Effector CD4-positive, alpha-beta T cell (primary cell): ENCODE results near the gene TMED4.
A peak's percentile ranks its signal among the peaks of the same experiment; 100 is the strongest.

ENCODE experiments used
- DNase-seq: peaks from one replicate; pipeline ENCODE4 v3.0.0-alpha.2; 2020
- total RNA-seq: gene quantifications from one replicate; lab custom pipeline; 2026; lab: John Stamatoyannopoulos, UW

Gene TMED4
- 120 reads per million, percentile 86 among the genes with 10 or more reads in this experiment for total RNA-seq

DNA sequence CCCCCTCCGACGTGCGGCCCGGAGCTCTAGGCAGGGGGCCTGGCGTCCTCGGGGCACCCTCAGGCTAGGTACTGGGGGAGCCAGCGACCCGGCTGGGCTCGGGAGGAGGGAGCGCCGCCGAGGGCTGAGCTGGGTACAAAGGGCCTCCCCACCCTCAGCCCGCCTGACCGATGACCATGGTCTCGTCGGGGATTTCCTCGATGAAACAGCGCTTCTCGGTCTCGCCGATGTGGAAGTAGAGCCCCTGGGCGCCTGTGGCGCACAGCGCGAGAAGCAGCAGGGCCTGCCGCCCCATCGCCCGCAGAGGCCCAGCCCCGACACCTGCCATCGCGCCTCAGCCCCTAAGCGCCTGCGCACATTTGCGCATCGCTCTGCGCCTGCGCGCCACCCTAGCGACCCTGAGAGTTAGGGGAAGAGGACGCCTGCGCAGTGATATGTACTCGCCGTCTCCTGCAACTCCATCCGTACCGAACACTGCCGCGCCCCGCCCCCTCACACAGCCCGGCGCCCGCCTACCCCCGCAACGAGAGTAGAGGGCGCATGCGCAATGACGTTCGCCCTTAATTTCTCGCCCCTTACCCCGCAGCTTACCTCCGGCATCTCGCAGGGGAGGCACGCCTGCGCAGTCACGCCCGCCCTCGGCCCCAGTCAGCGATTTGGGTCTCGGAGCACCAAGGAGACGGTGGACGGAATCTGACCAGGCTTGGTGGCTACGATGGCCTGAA lies at the start of gene TMED4:
TSS of gene TMED4 (minus strand) at position 353 of the 725 bp plus-strand sequence. CDS start at position 328, 25 bp downstream.
- DNase-seq, result peak; percentile 100

DNA sequence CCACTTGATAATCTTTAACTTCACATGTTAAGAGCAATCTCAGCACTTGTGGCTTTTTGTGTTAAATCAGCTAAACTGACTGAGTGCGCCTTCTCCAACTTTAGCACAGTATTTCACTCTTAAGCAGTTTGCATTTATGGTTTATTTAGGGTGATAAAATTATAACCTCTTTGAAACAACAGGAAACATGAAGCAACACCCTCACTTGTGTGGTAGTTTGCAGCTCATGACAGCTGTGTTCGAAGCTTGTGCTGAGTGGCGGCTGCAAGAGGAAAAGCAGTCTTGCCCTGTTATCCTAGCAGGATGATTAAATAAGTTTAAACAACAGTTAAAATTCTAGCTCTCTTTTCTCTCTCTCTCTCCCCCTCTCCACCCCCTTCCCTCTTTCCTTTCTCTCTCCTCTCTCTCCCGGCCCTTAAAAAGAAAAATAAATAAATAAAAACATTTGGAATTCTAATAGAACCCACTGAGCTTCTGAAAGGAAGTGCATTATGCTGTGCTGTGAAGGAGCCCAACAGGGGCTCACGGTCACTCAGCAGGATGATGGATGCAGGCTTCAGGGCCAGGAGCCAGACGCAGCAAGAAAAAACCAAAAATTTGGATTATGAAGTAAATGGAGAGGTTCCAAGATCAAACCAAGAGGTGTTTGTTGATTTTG lies 49.6 kb upstream of the TMED4 start:
- DNase-seq, result peak; percentile 41

DNA sequence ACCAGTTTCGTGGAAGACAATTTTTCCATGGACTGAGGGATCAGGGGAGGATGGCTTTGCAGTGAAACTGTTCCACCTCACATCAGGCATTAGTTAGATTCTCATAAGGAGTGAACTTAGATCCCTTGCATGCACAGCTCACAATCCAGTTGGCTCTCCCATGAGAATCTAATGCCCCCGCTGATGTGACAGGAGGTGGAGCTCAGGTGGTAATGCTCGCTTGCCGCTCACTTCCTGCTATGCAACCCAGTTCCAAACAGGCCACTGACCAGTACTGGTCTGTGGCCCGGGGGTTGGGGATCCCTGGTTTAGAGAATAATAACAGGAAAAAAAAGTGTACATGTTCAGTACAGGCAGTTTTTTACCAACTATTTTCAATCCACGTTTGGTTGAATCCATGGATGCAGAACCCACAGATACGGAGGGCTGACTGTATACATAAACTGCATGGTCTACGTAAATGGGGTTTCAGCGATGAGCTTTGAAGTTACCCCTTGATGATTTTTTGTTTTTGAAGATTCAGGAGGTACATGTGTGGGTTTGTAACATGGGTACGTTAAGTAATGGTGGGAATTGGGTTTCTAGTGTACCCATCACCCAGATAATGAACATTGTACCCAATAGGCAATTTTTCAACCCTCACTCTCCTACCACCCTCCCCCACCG lies 48.9 kb upstream of the TMED4 start:
- no peak for DNase-seq

DNA sequence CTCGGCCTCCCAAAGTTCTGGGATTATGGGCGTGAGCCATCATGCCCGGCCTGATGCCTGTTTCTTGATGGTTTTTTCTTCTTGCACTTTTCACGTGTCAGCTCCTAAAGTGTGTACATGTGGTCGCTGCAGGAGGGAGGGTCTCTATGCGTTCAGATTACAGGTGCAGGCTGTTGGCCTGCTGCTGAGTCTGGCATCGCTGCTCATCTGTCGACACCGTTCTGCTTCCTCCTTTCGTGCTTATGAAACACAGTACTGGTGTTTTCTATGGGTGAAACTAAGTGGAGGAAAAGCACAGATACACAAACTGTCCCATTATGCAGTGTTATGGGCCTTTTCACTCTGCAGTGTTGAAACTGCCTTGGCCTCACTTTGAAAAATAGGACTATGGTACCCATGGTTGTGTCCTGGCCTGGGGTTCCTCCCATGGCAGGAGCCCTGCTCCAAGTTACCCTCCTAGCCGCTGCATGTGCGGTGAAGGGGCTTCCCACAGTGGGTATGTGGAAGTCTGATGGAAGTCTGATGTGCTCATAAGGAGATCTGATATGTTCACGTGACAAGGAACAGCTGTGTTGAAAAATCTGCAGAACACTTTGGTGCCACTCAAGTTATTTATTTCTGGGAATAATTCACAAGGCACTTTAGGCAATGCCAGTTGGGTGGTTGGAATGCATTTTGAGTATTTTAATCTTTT lies 47.9 kb upstream of the TMED4 start:
- DNase-seq, result no peak

DNA sequence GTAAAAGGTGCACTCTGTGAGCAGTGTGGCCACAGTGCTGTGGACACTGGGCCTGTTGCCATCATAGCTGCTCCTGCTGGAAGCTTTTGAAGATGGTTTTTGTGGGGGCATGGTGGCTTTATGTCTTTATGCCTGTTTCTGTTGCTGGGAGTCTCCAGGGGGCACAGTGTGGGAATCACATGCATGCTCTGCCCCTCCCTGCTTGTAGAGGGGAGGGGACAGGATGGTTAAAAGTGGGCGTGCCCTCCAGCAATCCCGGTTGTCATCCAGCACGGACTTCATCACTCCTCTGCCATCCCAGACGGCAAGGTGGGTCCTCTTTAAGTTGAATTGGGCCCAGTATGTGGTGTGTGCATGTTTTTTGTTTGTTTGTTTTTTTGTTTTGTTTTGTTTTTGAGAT lies 44.6 kb upstream of the TMED4 start:
- DNase-seq, result no peak

DNA sequence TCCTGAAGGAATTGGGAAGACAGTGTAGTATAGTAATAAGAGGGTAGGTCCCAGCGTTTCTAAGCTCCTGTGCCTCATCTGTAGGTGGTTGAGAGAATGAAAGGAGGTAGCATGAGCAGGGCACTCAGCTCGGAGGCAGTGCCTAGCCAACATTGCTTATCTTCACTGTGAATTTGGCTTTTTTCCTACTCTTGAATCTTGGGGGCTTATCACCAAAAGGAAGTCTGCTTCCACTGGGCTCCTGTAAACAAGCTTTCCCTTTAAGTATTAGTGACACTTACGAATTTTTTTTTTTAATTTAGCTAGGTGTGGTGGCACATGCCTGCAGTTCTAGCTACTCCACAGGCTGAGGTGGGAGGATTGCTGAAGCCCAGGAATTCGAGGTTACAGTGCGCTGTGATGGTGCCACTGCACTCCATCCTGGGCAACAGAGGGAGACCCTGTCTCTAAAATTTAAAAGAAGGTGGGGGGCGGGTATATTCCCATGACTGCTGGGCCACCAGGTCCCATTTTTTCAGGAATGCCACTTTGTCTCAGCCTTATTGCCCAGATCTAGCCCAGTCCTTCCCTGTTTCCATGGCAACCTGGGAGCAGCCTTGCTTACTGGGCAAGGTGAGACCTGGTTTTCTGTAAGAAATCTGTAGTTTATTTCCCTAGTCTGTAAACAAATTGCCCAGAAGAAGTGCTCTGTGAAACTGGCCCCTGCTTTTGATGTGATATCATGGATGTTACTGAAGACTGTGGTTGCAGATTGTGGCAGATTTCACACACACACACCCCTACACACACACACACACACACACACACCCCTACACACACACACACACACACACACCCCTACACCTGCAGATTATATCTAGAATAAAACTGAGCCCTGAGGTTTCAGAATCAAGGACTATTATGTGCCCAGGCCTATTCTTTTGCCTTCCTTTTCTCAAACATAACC lies 43.8 kb upstream of the TMED4 start:
- no peak for DNase-seq

DNA sequence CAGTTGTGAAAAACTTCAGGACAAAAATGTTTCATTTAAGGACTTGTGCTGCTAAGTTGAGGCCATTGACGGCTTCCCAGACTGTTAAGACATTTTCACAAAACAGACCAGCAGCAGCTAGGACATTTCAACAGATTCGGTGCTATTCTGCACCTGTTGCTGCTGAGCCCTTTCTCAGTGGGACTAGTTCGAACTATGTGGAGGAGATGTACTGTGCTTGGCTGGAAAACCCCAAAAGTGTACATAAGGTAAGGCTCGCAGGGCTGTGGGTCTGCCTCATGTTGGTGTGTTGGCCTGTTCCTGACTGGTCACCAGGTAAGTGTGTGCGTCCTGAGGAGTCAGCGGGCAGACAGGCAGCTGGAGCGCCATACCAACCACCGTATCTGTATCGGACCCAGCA lies 42.3 kb upstream of the TMED4 start:
- no peak for DNase-seq

DNA sequence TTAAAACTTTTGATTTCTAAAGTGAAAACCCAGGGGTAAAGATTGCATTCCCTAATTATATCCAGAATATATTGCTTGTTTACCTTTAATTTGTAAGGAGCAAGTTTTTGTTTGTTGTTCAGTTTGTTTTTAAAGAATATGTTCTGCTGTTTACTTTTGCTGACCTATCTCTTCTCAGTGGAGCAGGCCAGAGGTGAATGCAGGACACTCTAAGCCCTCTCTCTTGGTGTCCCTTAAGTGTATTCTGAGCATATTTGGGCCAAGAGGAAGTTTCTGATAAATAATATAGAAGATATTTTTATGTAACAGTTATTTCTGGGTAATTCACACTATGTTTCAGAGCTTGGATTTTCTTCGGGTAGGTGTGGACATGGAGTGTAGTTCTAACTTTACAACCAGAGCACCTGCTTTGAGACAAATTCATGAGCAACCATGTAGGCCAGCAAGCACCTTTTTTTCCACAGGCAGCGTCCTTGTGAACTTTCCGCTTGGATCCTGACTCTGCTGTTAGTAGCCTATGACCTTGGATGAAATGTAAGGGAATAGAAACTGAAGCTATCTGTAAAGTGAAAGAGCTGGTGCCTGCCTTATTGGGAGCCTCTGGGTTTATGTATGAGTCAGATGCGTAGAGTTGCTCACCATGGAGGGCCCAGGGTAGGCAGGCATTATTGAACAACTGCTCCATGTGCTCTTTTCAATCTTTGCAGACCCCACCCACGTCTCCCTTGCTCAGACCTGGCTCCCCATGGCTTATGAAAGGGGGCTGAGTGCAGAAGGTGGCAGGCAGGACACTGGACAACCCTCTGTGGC lies 40.5 kb upstream of the TMED4 start:
- no peak for DNase-seq

DNA sequence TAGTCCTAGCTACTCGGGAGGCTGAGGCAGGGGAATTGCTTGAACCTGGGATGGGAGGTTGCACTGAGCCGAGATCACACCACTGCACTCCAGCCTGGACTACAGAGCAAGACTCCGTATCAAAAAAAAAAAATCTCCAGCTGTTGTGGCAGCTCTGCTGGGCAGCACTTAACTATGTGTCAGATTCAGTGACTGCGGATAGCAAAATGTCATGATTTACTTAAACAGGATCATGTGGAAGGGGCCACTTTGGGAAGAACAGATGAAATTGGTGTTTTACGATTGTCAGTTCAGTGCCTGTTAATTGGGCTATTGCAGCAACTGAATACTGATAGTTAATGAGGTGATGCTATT lies 39.7 kb upstream of the TMED4 start:
- no peak for DNase-seq

DNA sequence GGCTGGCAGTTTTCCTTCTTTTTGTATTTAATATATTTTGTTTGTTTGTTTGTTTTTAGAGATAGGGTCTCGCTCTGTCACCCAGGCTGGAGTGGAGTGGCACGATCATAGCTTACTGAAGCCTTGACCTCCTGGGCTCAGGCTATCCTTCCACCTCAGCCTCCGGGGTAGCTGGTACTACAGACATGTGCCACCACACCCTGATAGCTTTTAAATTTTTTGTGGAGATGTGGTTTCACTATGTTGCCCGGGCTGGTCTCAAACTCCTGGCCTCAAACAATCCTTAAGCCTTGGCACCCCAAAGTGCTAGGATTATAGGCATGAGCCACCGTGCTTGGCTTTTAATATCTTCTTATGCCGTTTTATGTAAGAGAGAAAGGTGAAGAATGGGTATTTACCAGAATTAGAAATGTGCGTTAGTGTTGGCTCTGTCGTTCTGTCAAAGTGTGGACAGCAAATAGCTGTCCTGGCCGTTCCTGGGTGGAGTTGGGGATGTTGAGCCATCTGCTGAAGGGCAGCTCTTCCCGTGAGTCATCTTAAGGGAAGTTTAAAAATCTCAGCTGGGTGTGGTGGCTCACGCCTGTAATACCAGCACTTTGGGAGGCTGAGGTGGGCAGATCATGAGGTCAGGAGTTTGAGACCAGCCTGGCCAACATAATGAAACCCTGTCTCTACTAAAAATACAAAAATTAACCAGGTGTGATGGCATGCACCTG lies 39.2 kb upstream of the TMED4 start:
- DNase-seq, result no peak

DNA sequence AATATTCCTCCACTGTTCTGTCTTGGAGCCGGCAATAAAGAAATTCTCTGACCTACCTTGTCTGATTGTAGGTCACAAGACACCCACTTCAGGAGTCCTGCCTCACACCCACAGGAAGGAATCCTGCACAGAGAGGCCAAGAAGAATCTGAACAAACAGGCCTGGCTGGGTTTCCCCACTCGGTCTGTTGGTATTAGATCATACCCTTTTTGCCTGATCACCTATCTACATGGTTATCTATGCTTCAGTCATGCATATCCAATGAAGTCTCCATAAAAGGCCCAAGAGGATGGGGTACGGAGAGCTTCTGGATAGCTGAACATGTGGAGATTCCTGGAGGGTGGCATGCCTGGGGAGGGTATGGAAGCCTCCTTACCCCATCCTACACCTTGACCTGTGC lies 36.7 kb upstream of the TMED4 start:
- no peak for DNase-seq

DNA sequence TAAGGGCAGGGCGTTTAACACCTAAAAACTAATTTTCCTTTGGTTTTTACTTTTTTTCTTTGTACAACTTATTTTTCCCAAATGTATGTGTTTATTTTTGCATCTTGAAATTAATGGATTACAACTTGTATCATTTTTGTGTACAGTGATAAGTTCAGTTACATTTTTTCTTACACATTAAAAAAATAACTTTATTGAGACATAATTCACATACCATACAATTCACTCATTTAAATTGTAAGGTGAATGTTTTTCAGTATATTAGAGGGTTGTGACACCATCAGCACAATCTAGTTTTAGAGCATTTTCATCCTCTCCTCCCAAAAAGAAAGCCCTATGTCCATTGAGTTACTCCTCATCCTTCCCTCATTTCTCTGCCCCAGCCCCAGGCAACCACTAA lies 36.0 kb upstream of the TMED4 start:
- DNase-seq, result no peak

DNA sequence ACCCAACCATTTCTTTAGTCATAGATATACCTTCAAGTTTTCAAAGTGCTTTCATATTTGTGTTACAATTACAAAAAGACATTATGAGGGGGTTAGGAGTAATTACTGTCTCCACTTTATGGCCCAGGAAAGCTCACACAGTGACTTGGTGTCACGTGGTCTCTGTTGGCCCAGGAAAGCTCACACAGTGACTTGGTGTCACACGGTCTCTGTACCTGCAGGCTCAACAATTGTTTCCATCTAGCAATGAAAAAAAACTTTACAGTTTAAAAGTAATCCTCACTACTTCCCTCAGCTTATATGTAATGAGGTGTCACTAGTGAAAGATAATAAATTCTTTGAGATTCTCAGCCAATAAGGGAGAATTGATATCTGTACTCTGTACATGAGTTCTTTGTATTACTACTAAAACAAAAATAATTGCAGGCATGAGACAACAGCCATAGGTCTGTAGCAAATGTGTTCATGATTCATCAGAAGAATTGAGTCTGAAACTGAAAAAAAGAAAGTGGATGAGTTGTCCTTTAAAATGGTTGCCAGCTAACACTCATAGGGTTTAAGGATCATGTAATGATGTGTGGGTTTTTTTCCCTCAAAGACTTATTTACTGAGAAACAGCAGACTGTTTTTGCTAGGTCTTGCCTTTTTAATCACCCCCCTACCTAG lies 35.3 kb upstream of the TMED4 start:
- DNase-seq, result no peak

DNA sequence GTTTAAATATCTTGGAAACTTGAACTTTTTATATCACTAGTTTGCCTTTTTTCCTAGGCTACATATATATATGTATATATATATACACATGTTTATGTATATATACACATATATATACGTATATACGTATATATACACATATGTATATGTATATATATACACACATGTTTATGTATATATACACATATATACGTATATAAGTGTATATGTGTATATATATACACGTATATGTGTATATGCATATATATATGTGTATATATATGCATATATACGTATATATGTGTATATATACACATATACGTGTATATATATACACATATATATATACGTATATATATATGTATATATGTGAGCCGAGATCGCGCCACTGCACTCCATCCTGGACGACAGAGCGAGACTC lies 34.5 kb upstream of the TMED4 start:
- no peak for DNase-seq

DNA sequence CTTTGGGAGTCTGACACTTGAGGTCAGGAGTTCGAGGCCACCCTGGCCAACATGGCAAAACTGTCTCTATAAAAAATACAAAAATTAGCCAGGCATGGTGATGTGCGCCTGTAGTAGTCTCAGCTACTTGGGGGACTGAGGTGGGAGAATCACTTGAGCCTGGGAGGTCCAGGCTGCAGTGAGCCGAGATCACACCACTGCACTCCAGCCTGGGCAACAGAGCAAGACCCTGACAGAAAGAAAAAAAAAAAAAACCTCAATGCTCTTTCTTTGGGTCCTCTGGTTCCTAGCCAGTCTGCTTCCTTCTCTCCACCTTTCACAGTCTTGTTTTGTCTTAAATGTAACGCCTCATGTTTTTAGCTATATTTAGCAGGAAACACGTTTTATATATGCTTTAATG lies 33.8 kb upstream of the TMED4 start:
- DNase-seq, result no peak

DNA sequence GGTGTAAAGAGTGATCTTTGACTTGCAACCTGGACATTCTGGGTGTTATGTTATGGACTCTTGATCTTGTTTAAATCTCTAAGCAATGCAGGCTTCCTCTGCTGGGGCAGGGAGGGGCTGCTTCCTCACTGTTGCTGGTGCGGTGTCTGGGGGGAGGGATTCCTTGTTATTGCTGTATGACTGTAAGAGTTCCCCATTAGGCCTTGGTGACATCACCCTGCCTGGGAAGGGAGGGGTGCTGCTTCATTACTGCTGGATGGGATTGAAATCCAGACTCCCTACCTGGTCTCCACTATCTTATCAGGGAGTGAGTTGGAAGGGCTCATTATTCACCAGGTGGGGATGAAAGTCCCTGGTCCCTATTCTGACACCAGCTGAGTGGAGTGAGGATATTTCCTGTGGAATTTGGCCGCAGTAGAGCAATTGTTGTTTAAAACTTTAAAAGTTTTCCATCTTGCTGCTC lies 33.1 kb upstream of the TMED4 start:
- peak; percentile 28 for DNase-seq

DNA sequence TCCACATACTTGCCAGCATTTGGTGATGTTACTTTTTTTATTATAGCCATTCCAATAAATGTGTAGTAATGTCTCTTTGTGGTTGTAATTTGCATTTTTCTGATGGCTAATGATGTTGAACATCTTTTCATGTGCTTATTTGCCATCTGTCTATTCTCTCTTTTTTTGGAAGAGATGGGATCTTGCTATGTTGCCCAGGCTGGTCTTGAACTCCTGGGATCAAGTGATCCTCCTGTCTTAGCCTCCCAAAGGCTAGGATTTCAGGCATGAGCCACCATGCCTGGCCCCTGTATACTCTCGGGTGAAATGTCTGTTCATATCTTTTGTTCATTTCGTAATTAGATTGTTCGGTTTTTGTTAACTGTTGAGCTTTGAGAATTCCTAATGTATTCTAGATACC lies 27.8 kb upstream of the TMED4 start:
- DNase-seq, result no peak

DNA sequence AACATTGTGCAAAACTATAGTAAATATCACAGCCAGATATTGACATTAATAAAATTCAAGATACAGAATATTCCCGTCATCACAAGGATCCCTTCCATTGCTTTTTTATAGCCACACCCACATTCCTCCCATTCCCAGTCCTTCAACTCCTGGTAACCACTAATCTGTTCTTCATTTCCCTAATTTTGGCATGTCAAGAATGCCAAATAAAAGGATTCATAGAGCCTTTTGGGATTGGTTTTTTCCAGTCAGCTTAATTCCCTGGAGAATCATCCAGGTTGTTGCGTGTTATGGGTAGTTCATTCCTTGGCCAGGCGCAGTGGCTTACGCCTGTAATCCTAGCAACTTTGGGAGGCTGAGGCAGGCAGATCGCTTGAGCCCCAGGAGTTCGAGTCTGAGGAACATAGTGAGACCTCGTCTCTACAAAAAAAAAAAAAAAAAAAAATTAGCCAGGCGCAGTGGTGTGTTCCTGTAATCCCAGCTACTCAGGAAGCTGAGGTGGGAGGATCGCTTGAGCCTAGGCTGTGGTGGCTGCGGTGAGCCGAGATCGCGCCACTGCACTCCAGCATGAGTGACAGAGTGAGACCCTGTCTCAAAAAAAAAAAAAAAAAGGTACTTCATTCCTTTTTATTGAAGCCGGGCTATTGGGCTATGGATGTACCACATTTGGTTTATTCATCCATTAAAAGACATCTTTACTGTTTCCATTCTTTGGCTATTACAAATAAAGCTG lies 27.1 kb upstream of the TMED4 start:
- no peak for DNase-seq
